Loucy (cell line): Measurements from ENCODE around the gene GNB5.
"Not testable (repeated sequence)": the region's sequence is repeated elsewhere in the genome, so short reads cannot be mapped to it uniquely, and the experiment has no call there.

ENCODE experiments used
- H2AFZ ChIP-seq: fragments of 200-600 bp; sonication (generic); 2 replicates; pipeline ENCODE4 v1.6.0; 2016; ENCODE audit warnings: antibody characterized with exemption, mild to moderate bottlenecking, low read length, moderate library complexity
- H3F3A ChIP-seq: fragments of 200-600 bp; 2 replicates; pipeline ENCODE4 v1.6.0; 2016; ENCODE audit warnings: antibody characterized with exemption, low read depth, mild to moderate bottlenecking
- H3K27me3 ChIP-seq: fragments of 200-600 bp; sonication (generic); 2 replicates; pipeline ENCODE4 v1.6.1; 2014; ENCODE audit warnings: low read length, mild to moderate bottlenecking; ENCODE audit not compliant: insufficient read depth, poor library complexity, severe bottlenecking
- H3K36me3 ChIP-seq: fragments of 200-600 bp; sonication (generic); 2 replicates; pipeline ENCODE4 v1.6.1; 2016; ENCODE audit warnings: low read length; ENCODE audit not compliant: insufficient read depth
- H3K4me1 ChIP-seq: fragments of 200-600 bp; sonication (generic); 2 replicates; pipeline ENCODE4 v1.5.1; 2014; ENCODE audit warnings: low read length, mild to moderate bottlenecking; ENCODE audit not compliant: insufficient read depth, poor library complexity, severe bottlenecking
- H3K4me2 ChIP-seq: fragments of 200-600 bp; sonication (generic); 2 replicates; pipeline ENCODE4 v1.6.0; 2014; ENCODE audit warnings: antibody characterized with exemption, low read length, low read depth, mild to moderate bottlenecking; ENCODE audit not compliant: poor library complexity, severe bottlenecking
- H3K4me3 ChIP-seq: fragments of 200-600 bp; sonication (generic); 2 replicates; pipeline ENCODE4 v1.5.1; 2014; ENCODE audit warnings: low read length, mild to moderate bottlenecking, mixed read lengths; ENCODE audit not compliant: poor library complexity, severe bottlenecking
- H3K79me2 ChIP-seq: fragments of 200-600 bp; sonication (generic); 2 replicates; pipeline ENCODE4 v1.6.1; 2014; ENCODE audit warnings: low read length; ENCODE audit not compliant: insufficient read depth
- H3K9ac ChIP-seq: fragments of 200-600 bp; sonication (generic); 2 replicates; pipeline ENCODE4 v1.6.0; 2014; ENCODE audit warnings: mild to moderate bottlenecking, low read depth, low read length, moderate library complexity; ENCODE audit not compliant: poor library complexity, severe bottlenecking
- H3K9me2 ChIP-seq: fragments of 200-600 bp; sonication (generic); replicated peaks from 2 replicates; pipeline ENCODE4 v1.6.1; 2016; ENCODE audit warnings: low read depth, low read length, mixed read lengths
- H3K9me3 ChIP-seq: fragments of 200-600 bp; sonication (generic); 2 replicates; pipeline ENCODE4 v1.6.1; 2014; ENCODE audit warnings: mild to moderate bottlenecking, antibody characterized with exemption, low read length, low read depth; ENCODE audit not compliant: insufficient read depth
- H4K20me1 ChIP-seq: fragments of 200-600 bp; sonication (generic); 2 replicates; pipeline ENCODE4 v1.6.0; 2014; ENCODE audit warnings: antibody characterized with exemption, low read length, mild to moderate bottlenecking; ENCODE audit not compliant: insufficient read depth, poor library complexity, severe bottlenecking
- EZH2phosphoT487 ChIP-seq: fragments of 200-600 bp; IDR thresholded peaks from 2 replicates; pipeline ENCODE4 v1.6.1; 2018; ENCODE audit warnings: antibody characterized with exemption, mild to moderate bottlenecking, moderate library complexity, borderline replicate concordance
- TF ChIP-seq, protein P1 (sequence below): fragments of 200-600 bp; sonication (generic); conservative IDR thresholded peaks from 2 replicates; pipeline ENCODE4 v1.5.1; 2014; ENCODE audit warnings: mild to moderate bottlenecking, antibody characterized with exemption, low read length

The GNB5 gene

DNA sequence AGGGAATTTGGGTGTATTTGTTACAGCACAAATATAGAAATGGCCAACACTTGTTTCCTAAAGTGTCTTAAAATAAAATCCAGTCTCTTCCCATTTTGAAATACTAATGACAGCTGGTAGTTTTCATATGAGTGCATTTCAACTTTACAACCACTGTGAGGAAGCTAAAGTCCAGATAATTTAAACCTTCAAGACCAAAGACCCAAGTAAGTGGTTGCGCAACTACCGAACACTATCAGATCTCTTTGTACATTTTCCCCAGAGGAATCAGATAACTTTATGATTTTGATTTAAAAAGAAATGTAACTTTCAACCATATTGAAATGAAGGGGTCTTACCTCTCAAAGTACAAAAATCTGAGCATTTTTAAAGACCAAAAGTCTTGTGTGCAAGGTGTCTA lies 92.9 kb downstream of the GNB5 start:
- H3K4me1 ChIP-seq, result no peaks in the 10 kb centered on the region
- H4K20me1 ChIP-seq, result no peaks in the 10 kb centered on the region
- H3K27me3 ChIP-seq, result no peaks in the 10 kb centered on the region
- H3K4me2 ChIP-seq, result no peak overlapping the region
- no peak overlapping the region for H3K9ac ChIP-seq
- no peaks in the 10 kb centered on the region for H3F3A ChIP-seq
- no peak overlapping the region for H2AFZ ChIP-seq
- no peak overlapping the region for H3K4me3 ChIP-seq
- H3K9me3 ChIP-seq, result no peaks in the 10 kb centered on the region
- TF ChIP-seq, protein P1, sequence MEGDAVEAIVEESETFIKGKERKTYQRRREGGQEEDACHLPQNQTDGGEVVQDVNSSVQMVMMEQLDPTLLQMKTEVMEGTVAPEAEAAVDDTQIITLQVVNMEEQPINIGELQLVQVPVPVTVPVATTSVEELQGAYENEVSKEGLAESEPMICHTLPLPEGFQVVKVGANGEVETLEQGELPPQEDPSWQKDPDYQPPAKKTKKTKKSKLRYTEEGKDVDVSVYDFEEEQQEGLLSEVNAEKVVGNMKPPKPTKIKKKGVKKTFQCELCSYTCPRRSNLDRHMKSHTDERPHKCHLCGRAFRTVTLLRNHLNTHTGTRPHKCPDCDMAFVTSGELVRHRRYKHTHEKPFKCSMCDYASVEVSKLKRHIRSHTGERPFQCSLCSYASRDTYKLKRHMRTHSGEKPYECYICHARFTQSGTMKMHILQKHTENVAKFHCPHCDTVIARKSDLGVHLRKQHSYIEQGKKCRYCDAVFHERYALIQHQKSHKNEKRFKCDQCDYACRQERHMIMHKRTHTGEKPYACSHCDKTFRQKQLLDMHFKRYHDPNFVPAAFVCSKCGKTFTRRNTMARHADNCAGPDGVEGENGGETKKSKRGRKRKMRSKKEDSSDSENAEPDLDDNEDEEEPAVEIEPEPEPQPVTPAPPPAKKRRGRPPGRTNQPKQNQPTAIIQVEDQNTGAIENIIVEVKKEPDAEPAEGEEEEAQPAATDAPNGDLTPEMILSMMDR, result no peak
- no peak for TF ChIP-seq EZH2phosphoT487
- no peaks in the 10 kb centered on the region for H3K36me3 ChIP-seq
- H3K9me2 ChIP-seq, result no peaks in the 10 kb centered on the region
- no peaks in the 10 kb centered on the region for H3K79me2 ChIP-seq

DNA sequence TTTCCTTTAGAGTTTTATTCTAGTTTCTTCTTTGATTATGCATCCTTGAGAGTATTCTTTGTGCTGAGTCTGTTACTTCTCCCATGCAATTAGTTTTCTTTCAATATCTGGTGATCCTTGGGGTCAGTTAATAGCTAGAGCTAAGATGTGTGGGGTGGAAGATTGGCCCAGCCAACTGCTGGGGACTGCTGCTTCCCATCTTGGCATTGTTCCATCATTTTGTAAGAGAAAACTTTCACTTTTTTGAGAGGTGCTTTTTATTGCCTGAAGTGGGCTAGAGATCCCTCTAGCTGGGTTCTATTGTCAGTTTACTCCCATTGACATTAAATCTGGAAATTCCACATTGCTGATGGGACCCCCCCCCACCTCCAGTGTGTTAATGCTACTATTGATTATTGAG lies 94.0 kb downstream of the GNB5 start:
- Histone ChIP-seq H2AFZ (no peak overlapping the region), H3K79me2 (no peaks in the 10 kb centered on the region), H3K4me3 (no peak overlapping the region), H3K9me2 (no peaks in the 10 kb centered on the region), H3K4me2 (no peak overlapping the region), H3K9ac (no peak overlapping the region), H4K20me1 (no peaks in the 10 kb centered on the region), H3K27me3 (no peaks in the 10 kb centered on the region), H3K4me1 (no peaks in the 10 kb centered on the region), H3K9me3 (no peaks in the 10 kb centered on the region), H3K36me3 (no peaks in the 10 kb centered on the region), H3F3A (no peaks in the 10 kb centered on the region)
- TF ChIP-seq EZH2phosphoT487, result no peak
- TF ChIP-seq, protein P1, result no peak

DNA sequence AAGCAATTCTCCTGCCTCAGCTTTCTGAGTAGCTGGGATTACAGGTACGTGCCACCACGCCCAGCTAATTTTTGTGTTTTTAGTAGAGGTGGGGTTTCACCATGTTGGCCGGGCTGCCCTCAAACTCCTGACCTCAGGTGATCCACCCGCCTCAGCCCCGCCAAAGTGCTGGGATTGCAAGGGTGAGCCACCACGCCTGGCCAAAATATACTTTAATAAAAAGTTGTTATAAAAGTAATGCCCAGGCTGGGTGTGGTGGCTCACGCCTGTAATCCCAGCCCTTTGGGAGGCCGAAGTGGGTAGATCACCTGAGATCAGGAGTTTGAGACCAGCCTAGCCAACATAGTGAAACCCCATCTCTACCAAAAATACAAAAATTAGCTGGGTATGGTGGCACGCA lies 94.7 kb downstream of the GNB5 start:
- not testable (repeated sequence) for H3K9me3 ChIP-seq, H3F3A ChIP-seq, H3K79me2 ChIP-seq, H2AFZ ChIP-seq, H3K4me1 ChIP-seq, H3K36me3 ChIP-seq, H3K9ac ChIP-seq, H3K27me3 ChIP-seq, H3K4me3 ChIP-seq, H3K9me2 ChIP-seq, H3K4me2 ChIP-seq, H4K20me1 ChIP-seq

DNA sequence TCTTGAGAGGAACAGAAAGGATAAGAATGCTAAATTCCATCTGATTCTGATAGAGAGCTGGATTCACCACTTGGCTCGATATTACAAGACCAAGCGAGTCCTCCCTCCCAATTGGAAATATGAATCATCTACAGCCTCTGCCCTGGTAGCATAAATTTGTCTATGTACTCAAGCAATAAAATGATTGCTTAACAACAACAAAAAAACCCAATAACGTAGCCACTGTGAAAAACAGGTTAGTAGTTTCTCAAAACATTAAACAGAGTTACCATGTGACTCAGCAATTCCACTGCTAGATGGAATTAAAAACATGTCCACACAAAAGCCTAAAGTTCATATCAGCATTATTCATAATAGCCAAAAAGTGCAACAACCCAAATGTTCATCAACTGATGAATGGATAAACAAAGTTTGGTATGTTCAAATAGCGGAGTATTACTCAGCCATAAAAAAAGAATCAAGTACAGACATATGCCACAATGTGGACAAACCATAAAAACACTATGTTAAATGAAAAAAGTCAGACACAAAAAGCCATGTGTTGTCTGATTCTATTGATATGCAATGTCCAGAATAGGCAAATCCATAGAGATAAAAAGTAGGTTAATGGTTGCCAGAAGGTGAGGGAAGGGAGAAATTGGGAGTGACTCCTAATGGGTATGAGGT lies 95.5 kb downstream of the GNB5 start:
- TF ChIP-seq EZH2phosphoT487, result no peak
- TF ChIP-seq, protein P1, result no peak
- no peaks in the 10 kb centered on the region for H3K27me3 ChIP-seq
- H3K9me3 ChIP-seq, result no peaks in the 10 kb centered on the region
- H3K9ac ChIP-seq, result no peak overlapping the region
- no peaks in the 10 kb centered on the region for H3K4me1 ChIP-seq
- no peak overlapping the region for H2AFZ ChIP-seq
- no peaks in the 10 kb centered on the region for H3K9me2 ChIP-seq
- no peaks in the 10 kb centered on the region for H3K79me2 ChIP-seq
- no peaks in the 10 kb centered on the region for H4K20me1 ChIP-seq
- H3K36me3 ChIP-seq, result no peaks in the 10 kb centered on the region
- no peaks in the 10 kb centered on the region for H3F3A ChIP-seq
- H3K4me2 ChIP-seq, result no peak overlapping the region
- H3K4me3 ChIP-seq, result no peak overlapping the region
